EH (cell line): ENCODE results near the gene CCDC198.

Experiments
- DNase-seq: peaks from one replicate; pipeline ENCODE4 v3.0.0-alpha.2; 2015; ENCODE audit warnings: low read depth

The CCDC198 gene

GRCh38 chr14:57464008-57464730, 29.5 kb downstream of the CCDC198 start:
- no peak for DNase-seq

DNA sequence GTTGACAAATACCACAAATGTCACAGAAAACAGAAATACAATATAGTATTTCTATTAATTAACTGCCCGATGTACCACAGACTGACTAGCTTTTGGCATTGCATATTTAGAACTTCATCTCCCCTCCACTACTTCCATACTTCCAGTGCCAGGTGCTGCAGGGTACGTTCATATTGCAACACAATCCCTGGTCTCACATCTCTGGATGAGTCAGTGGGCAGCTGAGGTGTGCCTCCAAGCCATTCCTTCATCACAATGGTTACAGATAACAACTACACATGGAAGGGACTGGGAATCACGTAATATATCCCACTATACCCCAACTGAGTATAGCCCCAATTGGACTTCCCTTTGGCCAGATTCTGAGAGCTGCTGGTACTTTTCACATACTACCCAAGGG, 31.1 kb downstream of the CCDC198 start:
- no peak for DNase-seq

- no peak for DNase-seq
Measured at GRCh38 chr14:57461777-57462320, 31.8 kb downstream of the CCDC198 start.

DNA sequence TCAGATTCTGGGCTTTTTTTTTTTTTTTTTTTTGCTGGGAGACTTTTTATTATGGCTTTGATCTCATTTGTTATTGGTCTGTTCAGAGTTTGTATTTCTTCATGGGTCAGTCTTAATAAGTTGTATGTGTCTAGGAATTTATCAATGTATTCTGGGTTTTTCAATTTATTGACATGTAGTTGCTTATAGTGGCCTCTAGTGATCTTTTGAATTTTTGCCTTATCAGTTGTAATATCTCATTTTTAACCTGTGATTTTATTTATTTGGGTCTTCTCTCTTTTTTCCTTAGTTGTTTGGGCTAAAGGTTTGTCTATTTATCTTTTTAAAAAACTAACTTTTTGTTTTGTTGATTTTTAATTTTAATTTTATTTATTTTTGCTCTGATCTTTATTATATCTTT, 57.7 kb downstream of the CCDC198 start:
- DNase-seq = no peak

DNA sequence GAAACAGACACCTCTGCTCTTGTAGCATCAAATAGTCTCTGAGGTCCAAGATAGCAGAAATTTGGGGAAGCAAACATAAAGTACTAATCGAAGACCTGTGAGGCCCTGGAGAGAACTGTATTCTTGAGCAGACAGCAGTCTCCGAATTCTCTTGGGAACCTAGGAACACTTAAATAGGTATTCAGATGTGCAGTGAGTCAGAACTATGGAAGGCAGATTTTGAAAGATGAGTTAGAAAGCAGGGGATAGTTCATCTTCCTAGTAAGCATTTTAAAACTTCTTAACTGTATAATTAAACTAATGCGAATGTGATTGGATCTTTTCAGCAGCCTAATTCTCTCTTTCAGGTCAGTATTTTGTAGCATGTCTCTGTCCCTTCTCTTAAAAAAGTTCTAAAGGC, 72.7 kb downstream of the CCDC198 start:
- DNase-seq = no peak

- no peak for DNase-seq
Measured at GRCh38 chr14:57420033-57420432, 73.6 kb downstream of the CCDC198 start.
